HepG2 (cell line): Measurements from ENCODE around the gene RDH11. TPM values are rescaled to one million over a fixed set of nuclear protein-coding genes. Genes with fewer than 3 reads are reported as not detected.

Source experiments
- CCDC6 ChIP-seq: sonication (generic); formaldehyde crosslinking; IDR thresholded peaks from 2 replicates; pipeline ENCODE4 v1.8.1; 2022; ENCODE audit warnings: mild to moderate bottlenecking, missing genetic modification reagents, moderate library complexity
- HIVEP1 ChIP-seq: sonication (generic); formaldehyde crosslinking; IDR thresholded peaks from 2 replicates; pipeline ENCODE4 v1.4.0; 2020; ENCODE audit warnings: mild to moderate bottlenecking, missing genetic modification reagents
- NFRKB ChIP-seq: fragments of 450-650 bp; IDR thresholded peaks from 2 replicates; pipeline ENCODE4 v1.6.1; 2017
- RXRB ChIP-seq: IDR thresholded peaks from 2 replicates; pipeline ENCODE4 v1.6.1; 2016; ENCODE audit warnings: borderline replicate concordance, missing genetic modification reagents, missing compliant biosample characterization
- TBX2 ChIP-seq: sonication (generic); formaldehyde crosslinking; IDR thresholded peaks from 2 replicates; pipeline ENCODE4 v1.5.0; 2020; ENCODE audit warnings: missing genetic modification reagents, mild to moderate bottlenecking, borderline replicate concordance
- ZNF501 ChIP-seq: sonication (generic); formaldehyde crosslinking; IDR thresholded peaks from 2 replicates; pipeline ENCODE4 v1.5.1; 2020; ENCODE audit warnings: mild to moderate bottlenecking, moderate library complexity, missing genetic modification reagents
- polyA plus RNA-seq, 8 experiments: library from polyadenylated mRNA; depleted of rRNA in 3 of 8; stranded (reverse) in 7 of 8; unstranded in 1 of 8; fragments of >200 nt; fragmentation: Illumina TruSeq in 4 of 8; extraction: Trizol in 4 of 8; gene quantifications; 2 replicates each; pipeline versions ENCODE4 v1.2.1 to v1.2.3, GENCODE V29; 2011 to 2016; ENCODE audit warnings: low read depth in 4 of 8, missing spikeins in 1 of 8, mixed read lengths in 1 of 8; ENCODE audit not compliant: insufficient read depth in 1 of 8
- total RNA-seq, 5 experiments: library from RNA; depleted of rRNA; stranded (reverse); fragments of >200 nt; fragmentation: Illumina TruSeq; extraction: Trizol; gene quantifications; 2 replicates each; pipeline ENCODE4 v1.2.3, GENCODE V29; 2016; ENCODE audit warnings: low read depth in 1 of 5
- TF ChIP-seq, protein P1 (sequence below): sonication (generic); formaldehyde crosslinking; IDR thresholded peaks from 2 replicates; pipeline ENCODE4 v1.5.1; 2020; ENCODE audit warnings: missing genetic modification reagents, mild to moderate bottlenecking, borderline replicate concordance
- TF ChIP-seq, protein P2 (sequence below): sonication (generic); formaldehyde crosslinking; IDR thresholded peaks from 2 replicates; pipeline ENCODE4 v1.8.0; 2022; ENCODE audit warnings: missing genetic modification reagents, low read depth, mild to moderate bottlenecking, borderline replicate concordance
- TF ChIP-seq, protein P3 (sequence below): sonication (generic); formaldehyde crosslinking; IDR thresholded peaks from 2 replicates; pipeline ENCODE4 v1.8.0; 2022; ENCODE audit warnings: mild to moderate bottlenecking, missing genetic modification reagents; ENCODE audit not compliant: insufficient replicate concordance
- TF ChIP-seq, protein P4 (sequence below): sonication (generic); formaldehyde crosslinking; IDR thresholded peaks from 2 replicates; pipeline ENCODE4 v1.4.0; 2020; ENCODE audit warnings: missing genetic modification reagents
- TF ChIP-seq, protein P5 (sequence below): sonication (generic); formaldehyde crosslinking; IDR thresholded peaks from 2 replicates; pipeline ENCODE4 v1.4.0; 2020; ENCODE audit warnings: mild to moderate bottlenecking, missing genetic modification reagents
- TF ChIP-seq, protein P6 (sequence below): sonication (generic); formaldehyde crosslinking; IDR thresholded peaks from 2 replicates; pipeline ENCODE4 v1.4.0; 2020; ENCODE audit warnings: missing genetic modification reagents

The RDH11 gene
- total and polyA plus RNA-seq, 2 of the 13 experiments (the other 11 are each of a cell fraction or from before 2014, with no cell fraction given), result 106 to 131 TPM

DNA sequence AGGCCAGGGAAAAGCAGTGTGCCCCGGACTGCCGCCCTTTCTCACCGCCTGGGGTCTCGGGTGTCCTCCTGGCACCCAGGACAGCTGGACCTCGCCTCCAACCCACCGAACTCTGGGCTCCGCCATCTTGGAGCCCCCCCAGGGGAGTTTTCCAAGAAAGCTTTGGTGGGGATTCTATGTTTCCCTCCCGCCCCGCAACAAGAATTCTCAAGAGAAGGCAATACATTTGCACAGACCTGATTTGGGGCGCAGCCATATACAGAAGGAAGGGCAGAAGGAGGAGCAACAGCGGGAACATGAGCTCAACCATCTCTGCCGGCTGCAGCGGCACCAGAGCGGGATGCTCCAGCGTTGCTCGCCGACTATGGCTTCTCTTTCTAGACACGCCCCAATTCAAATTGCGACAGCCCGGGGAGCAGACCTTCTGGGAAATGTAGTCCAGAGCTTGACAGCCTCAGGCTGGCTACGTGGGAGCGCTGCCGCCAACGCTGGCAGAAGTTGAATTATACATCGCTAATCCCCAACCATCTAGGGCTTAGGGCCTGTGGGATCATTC is at the start of gene RDH11 (continued):
- peak; percentile 16; the same call in 1 of the 2 replicates for TF ChIP-seq ZNF501 (CRISPR knock-in tag)
- TF ChIP-seq HIVEP1 (CRISPR knock-in tag), result no peak
- TF ChIP-seq, protein P1, sequence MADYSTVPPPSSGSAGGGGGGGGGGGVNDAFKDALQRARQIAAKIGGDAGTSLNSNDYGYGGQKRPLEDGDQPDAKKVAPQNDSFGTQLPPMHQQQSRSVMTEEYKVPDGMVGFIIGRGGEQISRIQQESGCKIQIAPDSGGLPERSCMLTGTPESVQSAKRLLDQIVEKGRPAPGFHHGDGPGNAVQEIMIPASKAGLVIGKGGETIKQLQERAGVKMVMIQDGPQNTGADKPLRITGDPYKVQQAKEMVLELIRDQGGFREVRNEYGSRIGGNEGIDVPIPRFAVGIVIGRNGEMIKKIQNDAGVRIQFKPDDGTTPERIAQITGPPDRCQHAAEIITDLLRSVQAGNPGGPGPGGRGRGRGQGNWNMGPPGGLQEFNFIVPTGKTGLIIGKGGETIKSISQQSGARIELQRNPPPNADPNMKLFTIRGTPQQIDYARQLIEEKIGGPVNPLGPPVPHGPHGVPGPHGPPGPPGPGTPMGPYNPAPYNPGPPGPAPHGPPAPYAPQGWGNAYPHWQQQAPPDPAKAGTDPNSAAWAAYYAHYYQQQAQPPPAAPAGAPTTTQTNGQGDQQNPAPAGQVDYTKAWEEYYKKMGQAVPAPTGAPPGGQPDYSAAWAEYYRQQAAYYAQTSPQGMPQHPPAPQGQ (CRISPR knock-in tag), result 0 out of 2 replicates have a peak, but pooled peaks have one; percentile 11
- no peak for TF ChIP-seq NFRKB
- TF ChIP-seq, protein P2, sequence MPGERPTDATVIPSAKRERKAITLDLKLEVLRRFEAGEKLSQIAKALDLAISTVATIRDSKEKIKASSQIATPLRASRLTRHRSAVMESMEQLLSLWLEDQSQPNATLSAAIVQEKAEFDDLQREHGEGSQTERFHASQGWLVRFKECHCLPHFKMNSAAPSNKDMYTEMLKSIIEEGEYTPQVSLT (CRISPR knock-in tag), result no peak
- peak; percentile 22; the same call in 1 of the 2 replicates for TF ChIP-seq TBX2 (CRISPR knock-in tag)
- TF ChIP-seq CCDC6, result peak; percentile 43; the same call in 1 of the 2 replicates
- TF ChIP-seq, protein P3, sequence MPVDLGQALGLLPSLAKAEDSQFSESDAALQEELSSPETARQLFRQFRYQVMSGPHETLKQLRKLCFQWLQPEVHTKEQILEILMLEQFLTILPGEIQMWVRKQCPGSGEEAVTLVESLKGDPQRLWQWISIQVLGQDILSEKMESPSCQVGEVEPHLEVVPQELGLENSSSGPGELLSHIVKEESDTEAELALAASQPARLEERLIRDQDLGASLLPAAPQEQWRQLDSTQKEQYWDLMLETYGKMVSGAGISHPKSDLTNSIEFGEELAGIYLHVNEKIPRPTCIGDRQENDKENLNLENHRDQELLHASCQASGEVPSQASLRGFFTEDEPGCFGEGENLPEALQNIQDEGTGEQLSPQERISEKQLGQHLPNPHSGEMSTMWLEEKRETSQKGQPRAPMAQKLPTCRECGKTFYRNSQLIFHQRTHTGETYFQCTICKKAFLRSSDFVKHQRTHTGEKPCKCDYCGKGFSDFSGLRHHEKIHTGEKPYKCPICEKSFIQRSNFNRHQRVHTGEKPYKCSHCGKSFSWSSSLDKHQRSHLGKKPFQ (CRISPR knock-in tag), result no peak
- peak; percentile 53; the same call in 1 of the 2 replicates for TF ChIP-seq RXRB (CRISPR knock-in tag)
- TF ChIP-seq, protein P4, sequence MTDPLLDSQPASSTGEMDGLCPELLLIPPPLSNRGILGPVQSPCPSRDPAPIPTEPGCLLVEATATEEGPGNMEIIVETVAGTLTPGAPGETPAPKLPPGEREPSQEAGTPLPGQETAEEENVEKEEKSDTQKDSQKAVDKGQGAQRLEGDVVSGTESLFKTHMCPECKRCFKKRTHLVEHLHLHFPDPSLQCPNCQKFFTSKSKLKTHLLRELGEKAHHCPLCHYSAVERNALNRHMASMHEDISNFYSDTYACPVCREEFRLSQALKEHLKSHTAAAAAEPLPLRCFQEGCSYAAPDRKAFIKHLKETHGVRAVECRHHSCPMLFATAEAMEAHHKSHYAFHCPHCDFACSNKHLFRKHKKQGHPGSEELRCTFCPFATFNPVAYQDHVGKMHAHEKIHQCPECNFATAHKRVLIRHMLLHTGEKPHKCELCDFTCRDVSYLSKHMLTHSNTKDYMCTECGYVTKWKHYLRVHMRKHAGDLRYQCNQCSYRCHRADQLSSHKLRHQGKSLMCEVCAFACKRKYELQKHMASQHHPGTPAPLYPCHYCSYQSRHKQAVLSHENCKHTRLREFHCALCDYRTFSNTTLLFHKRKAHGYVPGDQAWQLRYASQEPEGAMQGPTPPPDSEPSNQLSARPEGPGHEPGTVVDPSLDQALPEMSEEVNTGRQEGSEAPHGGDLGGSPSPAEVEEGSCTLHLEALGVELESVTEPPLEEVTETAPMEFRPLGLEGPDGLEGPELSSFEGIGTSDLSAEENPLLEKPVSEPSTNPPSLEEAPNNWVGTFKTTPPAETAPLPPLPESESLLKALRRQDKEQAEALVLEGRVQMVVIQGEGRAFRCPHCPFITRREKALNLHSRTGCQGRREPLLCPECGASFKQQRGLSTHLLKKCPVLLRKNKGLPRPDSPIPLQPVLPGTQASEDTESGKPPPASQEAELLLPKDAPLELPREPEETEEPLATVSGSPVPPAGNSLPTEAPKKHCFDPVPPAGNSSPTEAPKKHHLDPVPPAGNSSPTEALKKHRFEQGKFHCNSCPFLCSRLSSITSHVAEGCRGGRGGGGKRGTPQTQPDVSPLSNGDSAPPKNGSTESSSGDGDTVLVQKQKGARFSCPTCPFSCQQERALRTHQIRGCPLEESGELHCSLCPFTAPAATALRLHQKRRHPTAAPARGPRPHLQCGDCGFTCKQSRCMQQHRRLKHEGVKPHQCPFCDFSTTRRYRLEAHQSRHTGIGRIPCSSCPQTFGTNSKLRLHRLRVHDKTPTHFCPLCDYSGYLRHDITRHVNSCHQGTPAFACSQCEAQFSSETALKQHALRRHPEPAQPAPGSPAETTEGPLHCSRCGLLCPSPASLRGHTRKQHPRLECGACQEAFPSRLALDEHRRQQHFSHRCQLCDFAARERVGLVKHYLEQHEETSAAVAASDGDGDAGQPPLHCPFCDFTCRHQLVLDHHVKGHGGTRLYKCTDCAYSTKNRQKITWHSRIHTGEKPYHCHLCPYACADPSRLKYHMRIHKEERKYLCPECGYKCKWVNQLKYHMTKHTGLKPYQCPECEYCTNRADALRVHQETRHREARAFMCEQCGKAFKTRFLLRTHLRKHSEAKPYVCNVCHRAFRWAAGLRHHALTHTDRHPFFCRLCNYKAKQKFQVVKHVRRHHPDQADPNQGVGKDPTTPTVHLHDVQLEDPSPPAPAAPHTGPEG, result no peak
- TF ChIP-seq, protein P5, sequence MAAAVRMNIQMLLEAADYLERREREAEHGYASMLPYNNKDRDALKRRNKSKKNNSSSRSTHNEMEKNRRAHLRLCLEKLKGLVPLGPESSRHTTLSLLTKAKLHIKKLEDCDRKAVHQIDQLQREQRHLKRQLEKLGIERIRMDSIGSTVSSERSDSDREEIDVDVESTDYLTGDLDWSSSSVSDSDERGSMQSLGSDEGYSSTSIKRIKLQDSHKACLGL (CRISPR knock-in tag), result 0 out of 2 replicates have a peak, but pooled peaks have one; percentile 64
- TF ChIP-seq, protein P6, sequence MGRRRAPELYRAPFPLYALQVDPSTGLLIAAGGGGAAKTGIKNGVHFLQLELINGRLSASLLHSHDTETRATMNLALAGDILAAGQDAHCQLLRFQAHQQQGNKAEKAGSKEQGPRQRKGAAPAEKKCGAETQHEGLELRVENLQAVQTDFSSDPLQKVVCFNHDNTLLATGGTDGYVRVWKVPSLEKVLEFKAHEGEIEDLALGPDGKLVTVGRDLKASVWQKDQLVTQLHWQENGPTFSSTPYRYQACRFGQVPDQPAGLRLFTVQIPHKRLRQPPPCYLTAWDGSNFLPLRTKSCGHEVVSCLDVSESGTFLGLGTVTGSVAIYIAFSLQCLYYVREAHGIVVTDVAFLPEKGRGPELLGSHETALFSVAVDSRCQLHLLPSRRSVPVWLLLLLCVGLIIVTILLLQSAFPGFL, result no peak
